Vagina (tissue), 2 donors: ENCODE measurements around the gene HMGB1.

ENCODE experiments used
- CTCF ChIP-seq, 3 experiments: fragments of 450-650 bp in 2 of 3; fragments of 200-600 bp in 1 of 3; sonication (generic) in 1 of 3; IDR thresholded peaks; one replicate each; pipeline ENCODE4 v1.5.1; 2017 to 2019; ENCODE audit warnings: antibody characterized with exemption in 3 of 3, mild to moderate bottlenecking in 2 of 3, moderate library complexity in 2 of 3
- POLR2A ChIP-seq, 2 donors: fragments of 450-650 bp; IDR thresholded peaks; one replicate each; pipeline ENCODE4 v1.6.1; 2017; ENCODE audit warnings: antibody characterized with exemption in 2 of 2, mild to moderate bottlenecking in 2 of 2, moderate library complexity in 2 of 2
- POLR2AphosphoS5 ChIP-seq, 2 donors: sonication (generic); formaldehyde crosslinking; IDR thresholded peaks; one replicate each; pipeline ENCODE4 v1.9.0; 2017; ENCODE audit warnings: antibody characterized with exemption in 2 of 2, mild to moderate bottlenecking in 2 of 2, low read depth in 1 of 2; ENCODE audit not compliant: insufficient read depth in 1 of 2

GRCh38 chr13:30480292-30480950, 14.7 kb upstream of the HMGB1 start:
- TF ChIP-seq CTCF (IDR thresholded peaks at IDR 0.05), result no peak
- TF ChIP-seq POLR2A (IDR thresholded peaks at IDR 0.05), result no peak
- TF ChIP-seq POLR2AphosphoS5 (IDR thresholded peaks at IDR 0.05; ENCODE audit: insufficient read depth in 1 of 2, low read depth in 1 of 2), result no peak
